ENCODE results near the gene ICA1.

Gene ICA1

GRCh38 chr7:8215648-8216333, 46.2 kb downstream of the ICA1 start:
- no peak overlapping the region for H3K4me3 ChIP-seq (IDR thresholded peaks at IDR 0.05; ENCODE audit: insufficient read depth, low read depth, low read length)
- H3K4me1 ChIP-seq (ENCODE audit: low read depth, poor library complexity, severe bottlenecking) = peaks cover 21% of the 10 kb centered on the region
- H3K79me2 ChIP-seq (ENCODE audit: insufficient read depth, low read depth) = no peaks in the 10 kb centered on the region
- no peak overlapping the region for H2AFZ ChIP-seq (ENCODE audit: low read depth)
- no peak overlapping the region for H3K9ac ChIP-seq
- H3K27ac ChIP-seq = no peak overlapping the region
- no peaks in the 10 kb centered on the region for H4K20me1 ChIP-seq (ENCODE audit: insufficient read depth)
- H3K27me3 ChIP-seq (ENCODE audit: insufficient read depth, low read depth) = no peaks in the 10 kb centered on the region
- H3K4me2 ChIP-seq = no peak overlapping the region
- TF ChIP-seq CTCF (conservative IDR thresholded peaks at IDR 0.05; ENCODE audit: low read depth, low read length) = no peak
- no peaks in the 10 kb centered on the region for H3K36me3 ChIP-seq (ENCODE audit: insufficient read depth)

GRCh38 chr7:8214244-8214824, 47.6 kb downstream of the ICA1 start:
- H3K4me2 ChIP-seq = peak overlapping the region; percentile 13; the same call in 1 of the 2 replicates
- H3K4me1 ChIP-seq (ENCODE audit: low read depth, poor library complexity, severe bottlenecking) = peaks cover 21% of the 10 kb centered on the region

GRCh38 chr7:8213381-8213780, 48.6 kb downstream of the ICA1 start:
- no peak for TF ChIP-seq CTCF (conservative IDR thresholded peaks at IDR 0.05; ENCODE audit: low read depth, low read length)
- Histone ChIP-seq H3K27ac (no peak overlapping the region), H2AFZ (ENCODE audit: low read depth) (no peak overlapping the region), H3K4me2 (no peak overlapping the region), H4K20me1 (ENCODE audit: insufficient read depth) (no peaks in the 10 kb centered on the region), H3K36me3 (ENCODE audit: insufficient read depth) (no peaks in the 10 kb centered on the region), H3K27me3 (ENCODE audit: insufficient read depth, low read depth) (no peaks in the 10 kb centered on the region), H3K4me1 (ENCODE audit: low read depth, poor library complexity, severe bottlenecking) (peaks cover 21% of the 10 kb centered on the region), H3K4me3 (IDR thresholded peaks at IDR 0.05; ENCODE audit: insufficient read depth, low read depth, low read length) (no peak overlapping the region), H3K79me2 (ENCODE audit: insufficient read depth, low read depth) (no peaks in the 10 kb centered on the region), H3K9ac (no peak overlapping the region)

More at GRCh38 chr7:8214244-8214824, 47.6 kb downstream of the ICA1 start:
- Histone ChIP-seq H3K79me2 (ENCODE audit: insufficient read depth, low read depth) (no peaks in the 10 kb centered on the region), H4K20me1 (ENCODE audit: insufficient read depth) (no peaks in the 10 kb centered on the region), H3K9ac (no peak overlapping the region), H2AFZ (ENCODE audit: low read depth) (no peak overlapping the region), H3K36me3 (ENCODE audit: insufficient read depth) (no peaks in the 10 kb centered on the region), H3K27ac (no peak overlapping the region), H3K4me3 (IDR thresholded peaks at IDR 0.05; ENCODE audit: insufficient read depth, low read depth, low read length) (no peak overlapping the region), H3K27me3 (ENCODE audit: insufficient read depth, low read depth) (no peaks in the 10 kb centered on the region)
- TF ChIP-seq CTCF (conservative IDR thresholded peaks at IDR 0.05; ENCODE audit: low read depth, low read length) = no peak

- no peak overlapping the region for H3K4me3 ChIP-seq (IDR thresholded peaks at IDR 0.05; ENCODE audit: insufficient read depth, low read depth, low read length)
- no peaks in the 10 kb centered on the region for H3K79me2 ChIP-seq (ENCODE audit: insufficient read depth, low read depth)
- no peak overlapping the region for H3K27ac ChIP-seq
- no peaks in the 10 kb centered on the region for H3K36me3 ChIP-seq (ENCODE audit: insufficient read depth)
- no peaks in the 10 kb centered on the region for H3K27me3 ChIP-seq (ENCODE audit: insufficient read depth, low read depth)
- no peaks in the 10 kb centered on the region for H4K20me1 ChIP-seq (ENCODE audit: insufficient read depth)
- H3K9ac ChIP-seq = no peak overlapping the region
- H2AFZ ChIP-seq (ENCODE audit: low read depth) = no peak overlapping the region
- no peak overlapping the region for H3K4me2 ChIP-seq
- H3K4me1 ChIP-seq (ENCODE audit: low read depth, poor library complexity, severe bottlenecking) = peaks cover 21% of the 10 kb centered on the region
- TF ChIP-seq CTCF (conservative IDR thresholded peaks at IDR 0.05; ENCODE audit: low read depth, low read length) = no peak
These were observed 49.3 kb downstream of the ICA1 start for GRCh38 chr7:8212638-8213037.
